HT1080 (cell line): ENCODE results near the gene IFNA14. TPM values are rescaled to one million over a fixed set of nuclear protein-coding genes. Genes with fewer than 3 reads are reported as not detected.
"Not testable (repeated sequence)": the region's sequence is repeated elsewhere in the genome, so short reads cannot be mapped to it uniquely, and the experiment has no call there.

Experiments used
- DNase-seq: peaks from one replicate; pipeline ENCODE4 v3.0.0-alpha.2; 2015; ENCODE audit warnings: low read depth
- polyA plus RNA-seq, 2 experiments: library from polyadenylated mRNA; depleted of rRNA; stranded (reverse); fragments of >200 nt; gene quantifications; 2 replicates each; pipeline ENCODE4 v1.2.3, GENCODE V29; 2015
- total RNA-seq: library from RNA; depleted of rRNA; stranded (reverse); fragments of >200 nt; shearing (Covaris generic); gene quantifications from 2 replicates; pipeline ENCODE4 v1.2.3, GENCODE V29; 2014; rRNA removed

IFNA14 gene
- not detected in 2 replicates for total RNA-seq
- not detected in 2 replicates for polyA plus RNA-seq (2015; cell fraction: cytosol; rRNA removed)
- polyA plus RNA-seq (2015; cell fraction: nucleus; rRNA removed), result not detected in 2 replicates

DNA sequence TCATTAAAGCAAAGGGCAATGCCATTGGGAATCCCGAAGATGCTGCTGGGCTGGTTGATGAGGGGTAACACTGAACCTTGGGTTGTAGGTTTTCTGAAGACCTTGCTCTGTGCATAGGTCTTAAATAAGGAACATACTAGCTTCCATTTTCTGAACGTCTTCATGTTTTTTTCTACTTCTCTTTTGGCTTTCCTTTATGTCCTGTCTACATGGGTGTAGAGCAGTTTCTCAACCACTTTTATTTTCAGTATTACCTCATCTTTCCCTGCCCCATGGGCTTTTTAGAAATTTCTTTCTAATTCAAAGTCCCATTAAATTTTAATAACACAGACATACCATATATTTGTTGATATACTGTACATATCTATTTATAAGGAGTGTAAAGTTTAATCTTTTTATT, at the start of gene IFNA14:
Gene IFNA14, minus strand, starts transcription at position 95 of the 400 bp plus-strand sequence. Its CDS starts 70 bp downstream, at position 25.
- no peak for DNase-seq

DNA sequence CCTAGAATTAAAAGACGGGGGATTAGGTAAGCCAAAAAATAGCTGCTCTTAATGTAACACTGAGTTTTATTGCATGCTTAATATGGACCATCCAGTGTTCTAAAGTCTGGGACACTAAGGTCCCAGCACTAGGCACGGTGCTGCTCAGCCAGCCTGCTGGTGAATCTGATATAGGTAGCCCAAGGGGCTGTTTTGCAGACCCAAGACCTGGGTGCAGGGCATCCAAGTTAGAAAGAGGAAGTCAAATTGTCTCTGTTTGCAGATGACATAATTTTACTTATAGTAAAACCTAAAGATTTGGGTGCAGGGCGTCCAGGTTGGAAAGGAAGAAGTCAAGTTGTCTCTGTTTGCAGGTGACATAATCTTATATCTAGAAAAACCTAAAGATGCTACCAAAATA, 47.5 kb upstream of the IFNA14 start:
- DNase-seq, result no peak

DNA sequence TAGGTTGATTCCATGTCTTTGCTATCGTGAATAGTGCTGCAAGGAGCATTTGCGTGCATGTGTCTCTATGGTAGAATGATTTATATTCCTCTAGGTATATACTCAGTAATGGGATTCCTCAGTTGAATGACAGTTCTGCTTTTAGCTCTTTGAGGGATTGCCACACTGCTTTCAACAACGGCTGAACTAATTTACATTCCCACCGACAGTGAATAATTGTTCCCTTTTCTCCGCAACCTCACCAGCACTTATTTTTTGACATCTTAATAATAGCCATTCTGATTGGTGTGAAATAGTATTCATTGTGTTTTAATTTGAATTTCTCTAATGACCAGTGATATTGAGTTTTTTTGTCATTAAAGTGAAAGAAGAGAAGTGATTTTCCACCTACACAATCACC, 46.9 kb upstream of the IFNA14 start:
- no peak for DNase-seq

GRCh38 chr9:21286099-21286498, 46.3 kb upstream of the IFNA14 start:
- DNase-seq, result no peak

- no peak for DNase-seq
Observed at GRCh38 chr9:21281275-21281674, 41.5 kb upstream of the IFNA14 start.

GRCh38 chr9:21268347-21268657, 28.5 kb upstream of the IFNA14 start:
- no peak for DNase-seq

DNA sequence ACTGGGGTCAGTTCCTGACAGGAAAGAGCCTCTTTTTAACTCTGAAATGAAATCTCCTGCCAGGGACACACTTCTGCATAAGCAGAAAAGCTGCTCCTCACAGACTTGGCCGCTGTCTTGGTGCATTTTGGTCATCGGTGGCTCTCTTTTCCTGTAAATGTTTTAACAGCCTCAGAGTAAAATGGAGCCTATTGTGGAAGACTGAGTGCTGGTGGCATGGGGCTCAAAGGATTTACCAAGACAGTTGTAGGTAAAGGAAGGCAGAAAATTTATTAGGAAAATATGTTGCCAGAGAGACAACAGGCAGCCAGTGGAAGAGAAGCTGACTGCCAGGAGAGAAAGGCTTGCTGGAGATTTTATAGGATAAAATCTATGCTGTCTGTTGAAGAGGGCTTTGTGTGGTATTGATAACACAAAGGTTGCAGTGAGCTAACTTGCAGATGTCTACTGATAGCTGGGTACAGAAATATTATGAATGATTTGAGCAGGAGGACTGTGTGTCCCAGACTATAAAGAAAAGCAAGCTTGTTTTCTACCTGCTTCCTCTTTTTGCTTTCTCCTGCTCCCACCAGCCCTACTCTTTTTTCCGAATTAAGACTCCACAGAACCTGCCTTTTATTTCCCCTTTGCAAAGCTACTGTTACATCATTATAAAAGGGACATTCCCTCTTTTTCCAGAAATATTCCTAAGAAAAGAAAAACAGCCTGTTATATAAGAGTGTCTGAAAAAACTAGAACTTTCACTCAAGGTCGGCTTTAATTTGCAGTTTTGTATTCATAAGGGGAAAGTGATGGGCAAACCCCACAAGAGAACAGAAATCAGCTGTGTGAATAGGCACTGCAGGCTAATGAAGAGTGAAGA, 27.9 kb upstream of the IFNA14 start:
- no peak for DNase-seq

GRCh38 chr9:21266733-21267484, 27.1 kb upstream of the IFNA14 start:
- DNase-seq, result no peak

DNA sequence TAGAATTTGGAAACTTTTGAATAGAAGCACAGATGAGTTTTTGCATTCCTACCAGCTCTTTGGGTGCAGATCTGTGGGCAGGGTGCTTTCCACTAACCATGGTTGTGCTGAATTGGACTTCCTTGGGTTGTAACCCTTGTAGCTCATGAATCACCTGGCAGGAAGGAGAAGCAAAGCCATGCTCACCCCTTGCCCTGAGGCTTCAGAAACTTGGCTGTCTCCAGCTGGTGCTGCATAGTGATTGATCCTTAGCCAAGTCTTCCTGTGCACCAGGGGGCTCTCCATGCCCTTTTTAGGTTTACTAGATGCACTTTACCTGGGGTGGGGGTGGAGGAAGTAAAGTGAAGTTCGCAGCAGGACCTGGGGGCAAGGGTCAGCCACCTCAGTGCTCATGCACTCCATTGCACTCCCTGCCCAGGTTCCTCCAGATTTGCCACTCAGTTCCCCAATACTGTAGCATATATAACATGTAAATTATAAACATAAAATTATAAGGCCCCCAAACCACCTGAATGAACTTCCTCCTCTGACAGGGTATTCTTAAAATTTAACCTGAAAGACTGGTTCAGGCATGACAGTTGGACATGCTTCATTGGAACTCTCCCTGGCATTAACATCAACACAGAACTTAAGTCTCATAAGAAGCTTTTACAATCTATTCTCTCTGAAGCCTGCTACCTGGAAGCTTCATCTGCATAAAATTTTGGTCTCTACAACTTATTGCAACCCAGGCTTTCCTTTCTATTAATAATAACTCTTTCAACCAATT, 25.8 kb upstream of the IFNA14 start:
- no peak for DNase-seq

GRCh38 chr9:21255538-21256212, 15.9 kb upstream of the IFNA14 start:
- DNase-seq, result no peak

DNA sequence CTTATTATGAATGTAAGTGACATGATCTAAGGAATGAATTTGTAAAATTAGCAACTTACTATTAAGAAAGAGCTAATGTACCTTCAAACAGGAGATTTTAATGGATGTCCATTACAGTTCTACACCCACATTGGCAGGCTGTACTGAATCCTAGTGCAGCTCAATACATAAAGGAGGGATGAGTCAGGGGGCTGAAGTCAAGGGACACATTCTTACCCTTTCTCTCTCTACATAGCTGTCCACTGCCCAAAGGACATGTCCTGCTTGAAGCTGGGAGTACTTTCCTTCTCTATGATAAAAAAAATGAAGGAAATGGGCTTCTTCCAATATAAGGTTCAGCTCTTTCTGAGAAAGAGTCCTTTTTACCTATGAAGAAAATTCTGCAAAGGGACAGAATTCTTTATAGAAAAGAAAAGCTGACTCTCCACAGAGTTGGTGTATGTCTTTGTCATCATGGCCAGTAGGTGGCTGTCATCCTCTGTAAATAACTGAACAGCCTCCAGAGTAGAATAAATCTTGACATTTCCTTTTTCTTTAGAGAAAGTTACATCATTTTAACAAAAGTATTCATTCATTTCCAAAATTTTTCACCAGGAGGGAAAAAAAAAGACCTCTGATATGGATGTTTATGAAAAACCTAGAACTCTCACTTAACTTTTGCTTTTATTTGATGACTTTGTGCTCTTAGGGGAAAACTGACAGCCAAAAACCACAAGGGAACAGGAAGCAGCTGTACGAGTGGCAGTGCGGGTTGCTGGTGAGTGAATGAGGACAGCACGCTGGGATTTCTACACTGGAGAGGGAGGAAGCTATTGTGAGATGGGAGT, 13.1 kb upstream of the IFNA14 start:
- peak; percentile 44 for DNase-seq

- DNase-seq, result no peak
Observed at GRCh38 chr9:21251638-21252037, 11.8 kb upstream of the IFNA14 start.

DNA sequence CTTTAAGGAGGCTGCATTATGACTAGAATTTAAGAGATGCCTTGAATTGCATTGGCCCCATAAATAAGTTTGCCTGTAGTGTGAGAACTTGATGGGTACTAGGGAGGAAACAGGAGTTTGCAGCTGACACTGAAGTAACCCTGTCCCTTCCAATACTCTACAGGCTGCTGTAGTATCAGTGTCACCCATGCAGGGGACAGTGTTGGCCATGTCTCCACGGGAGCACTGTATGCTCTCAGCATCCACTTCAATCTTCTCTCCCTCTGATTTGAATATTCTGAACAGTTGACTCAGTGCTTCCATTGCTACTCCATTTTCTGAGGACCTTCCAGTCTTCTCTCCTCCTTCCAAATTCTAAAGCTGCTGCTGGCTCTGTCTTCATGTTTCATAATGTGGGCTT, 11.4 kb upstream of the IFNA14 start:
- no peak for DNase-seq

- DNase-seq, result no peak
Observed at GRCh38 chr9:21244836-21245235, 5.0 kb upstream of the IFNA14 start.

- DNase-seq, result not testable (repeated sequence)
Observed at GRCh38 chr9:21236360-21236714, 3.5 kb downstream of the IFNA14 start.

DNA sequence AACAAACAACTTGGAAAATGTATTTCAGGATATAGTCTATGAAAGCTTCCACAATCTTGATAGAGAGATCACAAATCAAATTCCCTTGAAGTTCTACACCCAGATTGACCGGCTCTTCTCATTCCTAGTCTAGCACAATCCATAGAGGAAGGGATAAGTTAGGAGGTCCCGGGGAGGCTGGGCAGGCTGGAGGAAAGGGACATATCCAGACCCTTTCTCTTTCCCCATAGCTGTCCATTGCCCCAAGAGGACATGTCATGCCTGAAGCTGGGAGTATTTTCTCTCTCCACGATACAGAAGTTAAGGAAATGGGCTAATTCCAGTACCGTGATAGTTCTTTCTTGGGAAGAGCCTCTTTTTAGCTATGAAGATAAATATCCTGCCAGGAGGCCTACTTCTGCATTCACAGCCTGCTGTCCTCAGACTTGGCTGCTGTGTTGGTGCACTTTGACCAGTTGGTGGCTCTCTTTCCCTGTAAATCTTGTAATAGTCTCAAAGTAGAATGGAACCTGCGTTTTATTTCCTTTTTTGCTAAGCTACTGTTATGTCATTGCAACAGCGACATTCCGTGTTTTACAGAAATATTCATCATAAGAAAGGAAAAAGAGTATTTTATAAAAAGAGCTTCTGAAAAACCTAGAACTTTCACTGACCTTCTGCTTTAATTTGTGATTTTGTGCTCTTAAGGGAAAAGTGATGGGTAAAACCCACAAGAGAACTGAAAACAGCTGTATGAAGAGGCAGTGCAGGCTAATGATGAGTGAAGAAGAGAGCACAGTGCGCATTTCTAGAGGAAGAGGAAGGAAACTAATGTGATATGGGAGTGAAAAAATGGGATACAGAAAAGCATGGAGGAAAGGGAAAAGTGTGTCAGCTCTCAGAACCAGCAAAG, 4.1 kb downstream of the IFNA14 start:
- DNase-seq, result peak; percentile 43

- DNase-seq, result no peak
Observed at GRCh38 chr9:21234153-21234687, 5.6 kb downstream of the IFNA14 start.

GRCh38 chr9:21233258-21233657, 6.5 kb downstream of the IFNA14 start:
- DNase-seq, result no peak

DNA sequence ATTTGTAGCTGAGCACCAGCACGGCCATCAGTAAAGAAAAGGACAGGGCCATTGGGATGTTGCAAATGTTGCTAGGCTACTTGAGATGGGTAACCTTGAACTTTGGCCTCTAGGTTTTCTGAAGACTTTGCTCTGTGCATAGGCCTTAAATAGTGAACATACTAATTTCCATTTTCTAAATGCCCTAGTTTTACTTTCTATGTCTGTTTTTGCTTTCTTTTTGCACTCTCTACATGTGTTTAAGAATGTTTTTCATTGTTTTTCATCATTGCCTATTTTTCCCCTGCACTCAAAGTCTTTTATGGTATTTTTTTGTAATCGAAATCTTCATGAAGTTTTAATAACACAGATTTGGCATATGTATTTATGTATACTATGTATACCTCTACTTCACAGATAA, 11.7 kb downstream of the IFNA14 start, which contains the start of gene IFNA17:
Gene IFNA17, minus strand, starts transcription at position 101 of the 400 bp plus-strand sequence. Its CDS starts 49 bp downstream, at position 52.
- no peak for DNase-seq
